NCI-H345 (cell line): ENCODE results near the gene HOXC9.
A peak's percentile ranks its signal among the peaks of the same experiment; 100 is the strongest.

ENCODE experiments used
- DNase-seq: peaks from one replicate; lab custom pipeline; 2025; lab: John Stamatoyannopoulos, UW

HOXC9 gene

DNA sequence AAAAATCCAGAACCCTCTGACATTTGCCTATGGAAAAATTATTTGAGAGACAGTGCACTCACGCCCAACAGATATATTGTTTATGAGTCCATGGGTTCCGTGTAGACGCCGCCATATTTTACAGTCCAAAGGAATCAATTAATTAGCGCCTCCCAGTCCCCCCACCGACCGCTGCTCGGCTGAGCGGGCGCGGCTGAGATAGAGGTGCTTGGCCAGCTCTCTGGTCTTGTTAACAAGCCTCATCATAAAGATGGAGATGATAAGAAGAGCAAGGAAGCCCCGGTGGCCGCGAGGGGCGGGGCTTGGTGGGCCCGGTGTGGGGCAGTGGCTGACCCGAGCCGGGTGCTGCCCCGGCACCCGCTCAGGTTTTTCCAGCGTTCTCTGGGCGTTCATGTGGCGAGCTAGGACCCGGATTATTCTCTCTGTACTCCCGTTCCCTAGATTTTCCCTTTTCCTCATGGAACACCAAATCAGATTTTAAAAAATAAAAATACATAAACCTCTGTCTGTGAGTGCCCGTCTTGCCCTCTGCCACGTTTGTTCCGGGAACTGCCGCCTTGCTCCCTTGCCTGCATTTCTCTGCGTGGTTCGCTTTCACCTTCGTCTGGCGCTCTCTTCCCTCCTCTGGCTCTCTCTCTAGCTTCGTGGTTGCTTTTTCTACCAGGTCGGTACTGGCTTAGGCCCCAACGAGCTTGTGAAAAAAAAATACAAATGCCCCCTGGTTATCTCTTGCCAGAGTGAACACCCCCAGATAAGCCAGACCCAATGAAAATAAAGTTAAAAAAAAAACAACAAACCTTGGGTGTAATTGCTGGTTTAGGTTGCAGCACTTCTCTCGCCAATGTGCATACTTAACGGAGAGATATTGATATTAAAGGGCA is 36.3 kb upstream of the HOXC9 start:
- no peak for DNase-seq

DNA sequence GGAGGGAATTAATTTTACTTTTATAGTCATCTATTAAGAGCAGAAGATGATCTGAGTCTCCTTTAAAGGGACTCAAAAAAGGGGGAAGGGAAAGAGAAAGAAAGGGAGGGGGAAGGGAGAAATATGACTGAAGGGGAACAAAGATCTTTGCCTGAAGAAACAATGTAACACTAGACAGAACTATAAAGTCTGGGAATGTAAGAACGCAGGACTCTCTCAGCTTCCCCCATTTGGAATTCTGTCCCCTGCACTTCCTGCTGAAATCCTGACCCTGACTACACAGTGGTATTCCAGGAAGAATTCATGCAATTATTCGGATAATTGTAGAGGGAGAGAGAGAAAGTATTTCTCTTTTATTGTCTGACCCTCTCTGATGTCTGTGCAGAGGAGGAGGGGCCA is 35.6 kb upstream of the HOXC9 start:
- DNase-seq: no peak

DNA sequence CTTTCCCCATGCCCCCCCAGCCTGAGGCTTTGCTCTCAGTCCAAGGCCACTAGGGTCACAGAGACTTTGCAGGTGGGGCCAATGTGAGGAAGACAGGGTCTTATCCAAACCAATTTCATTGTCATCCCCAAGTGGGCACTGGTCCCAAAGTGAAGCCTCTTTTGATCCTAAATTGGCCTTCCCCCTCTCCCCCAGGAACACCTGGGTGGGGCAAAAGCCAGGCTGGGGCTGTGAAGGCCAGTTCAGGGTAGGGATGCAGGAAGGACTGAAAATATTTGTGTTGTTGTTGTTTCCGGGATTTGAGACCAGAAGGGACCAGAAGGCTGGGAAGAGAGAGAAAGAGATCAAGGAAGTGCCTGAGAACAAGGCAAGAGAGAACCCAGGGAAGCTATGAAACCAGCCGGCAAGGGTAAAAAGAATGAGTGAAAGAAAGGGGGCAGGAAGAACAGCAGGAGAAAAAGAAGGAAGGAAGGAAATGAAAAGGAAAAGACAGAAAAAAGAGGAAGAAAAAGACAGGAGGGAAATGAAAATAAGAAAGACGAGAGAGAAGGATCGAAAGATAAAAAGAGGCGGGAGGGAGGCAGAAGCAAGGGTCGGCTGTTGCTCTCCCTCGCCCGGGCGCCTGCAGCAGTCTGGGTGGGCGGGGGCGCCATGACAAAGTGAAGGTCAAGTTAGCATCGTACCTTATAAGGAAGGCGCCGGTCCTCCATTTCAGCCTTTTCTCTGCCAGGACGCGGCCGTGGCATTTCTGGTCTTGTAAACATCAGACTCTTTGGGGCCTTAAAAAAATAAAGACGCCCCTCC is 34.5 kb upstream of the HOXC9 start:
- DNase-seq: no peak

DNA sequence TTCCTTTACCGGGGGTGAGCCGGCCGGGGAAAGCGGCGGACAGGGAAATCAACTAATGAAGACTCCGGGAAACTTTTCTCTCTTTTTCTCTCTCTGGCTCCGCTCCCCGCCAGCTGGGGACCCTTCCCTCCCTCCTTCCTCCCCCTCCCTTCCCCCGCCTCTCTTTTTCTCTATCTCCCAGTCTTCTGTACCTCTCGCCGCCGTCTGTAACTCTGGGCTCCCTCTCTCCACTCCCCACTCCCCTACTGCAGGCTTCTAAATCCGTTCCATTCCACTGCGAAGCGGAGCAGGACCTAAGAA is 33.9 kb upstream of the HOXC9 start:
- no peak for DNase-seq

DNA sequence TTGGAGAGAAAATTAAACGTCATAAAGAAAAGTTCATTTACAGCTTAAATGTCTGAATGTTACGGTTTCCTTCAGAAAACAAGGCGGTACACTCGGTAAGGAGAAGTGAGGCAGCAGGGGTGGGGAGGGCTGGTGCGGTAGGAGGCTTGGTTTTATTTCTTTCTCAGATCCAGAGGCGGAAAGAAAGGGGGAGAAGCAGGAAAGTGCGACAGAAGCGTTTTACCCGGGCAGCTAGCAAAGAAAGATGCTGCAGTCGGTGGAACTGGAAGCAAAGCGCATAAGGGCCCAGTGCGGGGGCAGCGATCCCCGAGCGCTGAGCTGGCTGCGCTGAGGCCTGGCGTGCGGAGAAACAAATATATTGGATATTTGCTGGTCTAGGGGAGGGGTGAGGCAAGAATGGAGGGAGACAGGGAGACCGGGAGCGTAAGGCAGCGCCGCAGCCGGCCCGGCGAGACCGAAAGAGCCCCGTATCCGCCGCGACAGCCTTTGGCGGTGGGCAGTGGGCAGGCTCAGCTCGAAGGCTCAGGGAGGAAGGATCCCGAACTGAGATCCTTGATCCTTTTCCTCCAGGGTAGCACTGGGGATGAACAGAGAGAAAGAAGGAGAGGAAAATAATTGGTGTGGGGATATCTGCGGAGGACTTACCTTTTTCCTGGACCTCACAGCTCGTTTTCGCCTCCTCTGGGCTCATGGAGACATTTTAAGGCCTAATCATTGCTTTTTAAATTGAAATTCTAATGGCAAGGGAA is 33.4 kb upstream of the HOXC9 start:
- DNase-seq: no peak

DNA sequence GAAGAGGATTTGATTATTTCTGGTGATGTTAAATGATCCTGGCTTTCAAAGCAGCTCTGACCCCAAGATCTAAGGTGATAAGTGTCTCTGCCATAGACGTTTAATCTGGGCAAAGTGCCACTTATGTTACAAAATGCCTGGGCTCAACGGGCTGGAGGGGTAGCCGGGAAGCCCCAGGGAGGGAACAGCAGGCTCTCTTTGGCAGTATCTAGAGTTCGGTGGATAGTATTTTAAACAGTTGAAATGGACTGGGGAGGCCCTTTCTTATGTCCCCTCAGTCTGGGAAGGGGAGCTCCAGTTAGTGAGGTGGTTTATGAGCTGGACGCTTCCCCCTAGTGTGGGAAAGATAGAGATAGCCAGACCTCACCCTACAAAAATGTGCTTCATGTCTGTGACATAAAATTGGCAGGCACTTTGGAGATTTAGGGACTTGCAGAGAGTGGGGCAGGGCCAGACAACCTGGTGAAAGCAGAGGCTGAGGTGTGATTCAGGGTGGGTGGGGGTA is 32.5 kb upstream of the HOXC9 start:
- DNase-seq: no peak

DNA sequence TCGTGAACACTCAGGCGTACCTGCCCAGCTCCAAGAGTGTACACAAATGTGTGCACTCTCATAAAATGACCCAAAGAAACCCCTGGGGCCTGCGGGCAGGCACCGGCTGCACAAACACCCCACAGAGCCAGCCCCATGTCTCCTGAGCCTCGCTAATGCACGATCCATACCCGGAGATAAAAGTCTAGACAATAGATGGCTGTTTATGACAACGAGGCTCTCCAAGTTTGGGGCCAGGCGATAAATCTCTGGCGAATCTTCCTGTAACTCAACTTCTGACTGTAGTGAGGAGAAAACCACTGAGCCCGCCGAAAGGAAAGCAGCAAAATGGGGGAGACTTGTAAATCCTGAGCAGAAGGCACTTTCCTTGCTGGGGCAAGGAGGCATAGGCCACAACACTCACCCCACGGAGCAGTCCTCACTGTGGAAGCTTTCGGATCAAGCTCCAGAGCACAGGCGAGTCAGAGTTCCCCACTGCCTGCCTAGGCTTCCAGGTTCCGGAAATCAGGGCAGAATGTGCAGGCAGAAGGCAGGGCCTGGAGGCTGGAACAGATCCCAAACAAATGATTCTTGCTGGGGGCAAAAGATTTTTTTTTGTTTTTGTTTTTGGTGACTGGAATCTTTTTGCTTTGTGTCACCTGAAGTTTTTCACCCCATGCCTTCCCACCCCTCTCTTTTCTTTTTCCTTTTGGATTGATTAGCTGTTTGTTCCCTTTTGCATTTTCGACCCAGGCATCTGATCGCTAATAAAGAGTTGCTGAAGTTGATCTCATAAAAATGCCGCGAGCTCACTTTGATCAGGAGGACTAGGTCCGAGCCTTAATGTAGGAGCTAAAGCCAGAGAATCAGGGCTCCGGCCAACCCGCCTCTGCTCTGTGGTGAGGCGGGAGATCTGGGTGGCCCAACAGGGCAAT is 31.5 kb upstream of the HOXC9 start:
- DNase-seq: no peak

DNA sequence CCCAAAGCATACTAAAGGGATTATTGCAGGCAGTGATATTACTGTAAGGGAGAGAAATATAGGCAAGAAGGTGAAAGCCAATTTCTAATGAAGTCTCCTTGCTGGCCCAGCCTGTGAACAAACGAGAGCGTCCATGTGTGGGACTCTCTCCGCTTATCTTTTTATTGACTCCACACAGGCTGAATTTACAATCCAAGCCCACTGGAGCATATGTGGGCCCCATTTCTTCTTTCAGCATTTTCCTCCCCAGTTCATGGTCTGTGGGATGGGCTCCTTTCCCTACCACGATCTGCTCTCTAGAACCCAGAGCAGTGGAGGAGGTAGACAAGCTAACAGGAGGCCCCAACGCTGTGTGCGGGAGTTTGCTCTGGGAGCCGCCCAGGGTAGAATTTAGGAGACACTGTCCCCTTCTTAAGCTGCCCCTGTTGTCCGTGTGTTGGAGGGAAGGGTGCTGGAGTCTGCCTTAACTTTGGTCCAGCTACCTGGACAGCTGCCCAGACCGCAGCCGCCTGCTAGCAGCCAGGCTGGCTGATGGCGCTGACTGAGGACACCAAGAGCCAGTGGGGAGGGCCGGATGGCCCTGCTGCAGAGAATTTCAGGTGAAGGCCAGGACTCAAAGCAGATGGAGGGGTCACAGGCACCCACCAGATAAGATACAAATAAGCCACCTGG is 30.2 kb upstream of the HOXC9 start:
- DNase-seq: no peak

DNA sequence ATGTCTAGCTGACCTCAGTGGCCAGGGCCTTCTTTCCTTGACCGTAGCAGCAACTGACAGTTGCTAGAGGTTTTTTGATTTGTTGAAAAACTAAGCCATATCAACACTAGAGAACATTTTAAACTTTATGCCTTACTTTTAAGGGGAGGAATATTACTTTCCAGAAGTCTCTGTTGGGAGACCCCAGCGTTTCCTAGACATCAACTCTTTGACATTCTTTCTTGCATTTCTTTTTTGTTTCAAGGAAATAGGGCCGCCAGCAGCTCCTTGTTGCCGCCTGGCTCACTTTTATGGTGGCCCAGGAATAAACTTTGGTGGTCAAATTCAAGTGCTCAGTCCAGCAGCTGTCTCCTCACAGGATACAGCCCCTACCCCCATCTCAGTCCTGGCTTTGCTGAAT is 29.5 kb upstream of the HOXC9 start:
- no peak for DNase-seq

DNA sequence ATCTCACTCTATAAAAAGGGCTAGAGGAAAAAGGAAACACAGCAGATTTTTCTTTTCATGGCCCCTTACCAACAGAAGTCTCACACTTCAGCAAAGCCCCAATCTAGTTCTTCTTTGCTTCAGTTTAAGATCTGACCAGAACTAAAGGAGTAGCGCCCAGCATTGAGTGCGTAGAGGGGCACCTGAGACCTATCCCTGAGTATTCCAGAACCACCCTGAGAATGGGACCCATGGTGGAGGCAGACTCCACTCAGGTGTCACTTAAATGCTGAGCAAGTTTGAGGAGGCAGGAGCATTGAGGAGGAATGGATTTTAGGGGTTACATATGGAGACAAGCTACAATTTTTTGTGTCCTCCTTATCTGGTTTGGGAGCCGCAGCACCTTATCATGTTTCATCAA is 28.8 kb upstream of the HOXC9 start:
- DNase-seq: no peak

DNA sequence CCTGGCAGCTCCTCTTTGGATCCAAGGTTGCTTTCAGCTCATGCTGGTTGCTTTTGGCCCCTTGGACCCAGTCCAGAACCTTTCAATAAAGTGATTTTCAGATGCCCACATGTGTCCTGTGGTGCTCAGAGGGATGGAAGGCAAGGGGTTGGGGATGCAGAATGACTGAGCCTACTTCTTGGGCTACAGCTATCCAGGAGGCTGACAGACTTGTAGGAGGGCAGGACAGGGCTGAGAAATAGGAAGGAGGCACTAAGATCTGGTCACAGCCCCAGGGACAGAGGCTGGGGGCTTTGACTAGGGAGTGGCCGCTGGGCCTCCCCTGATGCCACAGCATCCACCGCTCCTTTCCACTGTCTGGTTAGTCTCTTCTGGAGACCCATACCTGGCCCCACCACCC is 28.3 kb upstream of the HOXC9 start:
- DNase-seq: no peak

DNA sequence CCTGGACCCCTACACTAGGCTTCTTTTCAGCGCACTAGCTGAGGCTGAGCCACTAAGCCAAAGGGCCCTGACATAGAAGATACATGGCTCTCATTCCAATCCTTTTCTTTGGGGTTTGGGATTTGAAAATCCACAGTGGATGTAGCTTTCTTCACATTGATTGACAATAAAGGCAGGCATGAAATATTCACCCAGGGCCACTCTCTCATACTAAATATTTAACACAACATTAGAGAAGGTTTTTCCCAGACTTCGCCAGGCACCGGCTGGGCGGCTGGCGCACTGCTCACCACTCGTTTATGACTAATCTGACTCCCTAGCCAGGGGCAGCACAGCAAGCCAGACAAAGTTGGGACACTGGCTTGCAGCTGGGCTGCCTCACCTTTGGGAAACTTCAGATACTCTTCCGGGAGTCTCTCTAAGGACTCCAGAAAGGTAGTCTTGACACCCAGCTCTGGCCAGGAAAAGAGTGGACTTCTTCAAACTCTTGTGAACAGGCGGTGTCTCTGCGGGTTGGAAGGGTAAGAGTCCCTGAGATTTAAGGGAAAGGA is 27.7 kb upstream of the HOXC9 start:
- no peak for DNase-seq

DNA sequence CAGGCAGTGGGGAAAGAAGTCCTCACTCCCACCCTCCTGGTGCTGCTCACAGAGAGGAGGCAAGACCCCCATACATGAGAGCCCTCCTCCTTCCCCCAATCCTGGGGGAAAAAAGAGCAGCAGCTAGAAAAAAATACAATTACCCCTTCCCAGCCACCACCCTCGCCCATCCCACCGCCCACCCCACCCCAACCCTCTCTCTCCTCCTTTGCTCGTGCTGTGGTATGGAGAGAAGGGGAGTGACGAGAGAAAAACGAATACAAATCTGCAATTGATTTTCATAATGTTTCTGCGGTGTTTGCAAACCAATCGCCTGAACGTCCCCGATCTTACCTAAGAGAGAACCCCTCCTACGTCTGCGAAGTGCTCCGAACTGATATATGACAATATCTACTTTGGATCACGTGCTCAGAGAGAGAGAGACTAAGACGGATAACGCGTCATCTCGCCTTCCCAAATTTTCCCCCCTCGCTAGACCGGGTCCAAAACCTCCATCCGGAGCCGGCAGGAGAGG is 27.2 kb upstream of the HOXC9 start, which contains the start of gene HOXC11:
Gene HOXC11, plus strand, starts transcription at position 405 of the 514 bp plus-strand sequence. CDS start 116 bp downstream, outside the sequence.
- DNase-seq: no peak

DNA sequence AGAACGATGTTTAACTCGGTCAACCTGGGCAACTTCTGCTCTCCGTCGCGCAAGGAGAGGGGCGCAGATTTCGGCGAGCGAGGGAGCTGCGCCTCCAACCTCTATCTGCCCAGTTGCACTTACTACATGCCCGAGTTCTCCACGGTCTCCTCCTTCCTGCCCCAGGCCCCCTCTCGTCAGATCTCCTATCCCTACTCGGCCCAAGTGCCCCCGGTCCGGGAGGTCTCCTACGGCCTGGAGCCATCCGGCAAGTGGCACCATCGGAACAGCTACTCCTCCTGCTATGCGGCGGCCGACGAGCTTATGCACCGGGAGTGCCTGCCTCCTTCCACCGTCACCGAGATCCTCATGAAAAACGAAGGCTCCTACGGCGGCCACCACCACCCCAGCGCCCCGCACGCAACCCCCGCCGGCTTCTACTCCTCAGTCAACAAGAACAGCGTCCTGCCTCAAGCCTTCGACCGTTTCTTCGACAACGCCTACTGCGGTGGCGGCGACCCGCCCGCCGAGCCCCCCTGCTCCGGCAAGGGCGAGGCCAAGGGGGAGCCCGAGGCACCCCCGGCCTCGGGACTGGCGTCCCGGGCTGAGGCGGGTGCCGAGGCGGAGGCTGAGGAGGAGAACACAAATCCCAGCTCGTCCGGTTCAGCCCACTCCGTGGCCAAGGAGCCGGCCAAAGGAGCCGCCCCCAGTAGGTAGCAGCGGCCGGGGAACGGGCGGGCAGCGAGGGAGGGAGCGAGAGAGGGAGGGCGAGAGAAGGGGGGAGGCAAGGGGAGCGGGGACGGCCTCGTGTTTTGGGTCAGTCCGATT is 26.5 kb upstream of the HOXC9 start:
- DNase-seq: no peak

DNA sequence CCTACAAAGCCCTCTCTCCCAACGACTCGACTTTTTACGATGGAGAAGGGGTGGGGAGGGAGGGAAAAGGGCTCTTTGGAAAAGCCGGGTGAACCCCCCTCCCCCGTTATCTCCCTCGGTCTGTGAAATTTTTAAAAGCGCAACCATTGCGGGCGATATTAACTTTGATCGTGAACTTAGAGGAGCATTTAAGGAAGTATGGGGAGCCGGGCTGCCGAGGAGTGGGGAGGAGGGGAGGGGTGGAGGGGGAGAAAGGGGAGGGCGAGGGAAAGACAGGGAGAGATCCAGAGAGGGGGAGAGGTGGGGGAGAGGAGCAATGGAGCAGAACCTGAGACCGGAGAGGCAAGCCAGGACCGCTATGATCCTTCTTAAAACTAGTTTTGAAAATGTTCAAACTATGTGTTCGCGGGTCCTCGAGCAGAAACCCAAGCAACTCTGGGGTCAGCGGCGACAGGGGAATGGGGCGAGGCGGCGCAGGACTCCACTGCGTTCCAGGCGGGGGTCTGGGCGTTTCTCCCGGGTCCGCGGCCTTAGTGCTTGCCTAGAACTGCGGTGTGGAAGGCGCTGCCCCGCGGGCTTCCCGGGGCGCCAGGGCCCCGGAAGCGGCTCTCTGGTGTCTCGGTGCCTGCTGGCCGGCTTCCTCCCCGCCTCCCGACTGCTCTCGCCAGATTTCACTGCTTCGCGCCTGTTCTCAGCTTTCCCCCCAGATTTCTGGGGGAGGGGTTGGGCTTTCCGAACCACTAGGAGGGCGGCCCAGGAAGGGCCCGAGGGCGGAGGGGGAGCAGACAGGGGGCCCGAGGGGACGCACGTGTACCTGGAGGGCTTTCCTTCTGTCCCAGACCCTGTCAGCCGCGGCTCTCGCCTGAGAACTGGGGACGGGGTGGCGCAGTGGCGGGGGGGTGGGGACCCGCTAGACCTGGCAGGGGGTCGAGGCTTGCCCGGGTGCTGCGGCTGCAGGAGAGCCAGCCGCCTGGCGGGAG is 25.6 kb upstream of the HOXC9 start, which contains the start of gene HOTAIR:
Gene HOTAIR, minus strand, starts transcription at position 871 of the 980 bp plus-strand sequence.
- peak; percentile 18 for DNase-seq

DNA sequence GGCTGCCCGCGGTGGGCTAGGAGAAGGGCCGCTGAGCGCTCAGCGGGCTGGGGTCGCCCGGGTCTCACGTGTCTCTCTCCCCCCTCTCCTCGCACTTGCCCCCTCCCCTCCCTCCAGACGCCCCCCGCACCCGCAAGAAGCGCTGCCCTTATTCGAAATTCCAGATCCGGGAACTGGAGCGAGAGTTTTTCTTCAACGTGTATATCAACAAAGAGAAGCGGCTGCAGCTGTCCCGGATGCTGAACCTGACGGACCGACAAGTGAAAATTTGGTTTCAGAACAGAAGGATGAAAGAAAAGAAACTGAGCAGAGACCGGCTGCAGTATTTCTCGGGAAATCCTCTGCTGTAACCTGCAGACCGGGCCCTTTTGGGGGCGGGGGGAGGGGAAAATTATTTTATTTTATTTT is 24.9 kb upstream of the HOXC9 start:
- no peak for DNase-seq

DNA sequence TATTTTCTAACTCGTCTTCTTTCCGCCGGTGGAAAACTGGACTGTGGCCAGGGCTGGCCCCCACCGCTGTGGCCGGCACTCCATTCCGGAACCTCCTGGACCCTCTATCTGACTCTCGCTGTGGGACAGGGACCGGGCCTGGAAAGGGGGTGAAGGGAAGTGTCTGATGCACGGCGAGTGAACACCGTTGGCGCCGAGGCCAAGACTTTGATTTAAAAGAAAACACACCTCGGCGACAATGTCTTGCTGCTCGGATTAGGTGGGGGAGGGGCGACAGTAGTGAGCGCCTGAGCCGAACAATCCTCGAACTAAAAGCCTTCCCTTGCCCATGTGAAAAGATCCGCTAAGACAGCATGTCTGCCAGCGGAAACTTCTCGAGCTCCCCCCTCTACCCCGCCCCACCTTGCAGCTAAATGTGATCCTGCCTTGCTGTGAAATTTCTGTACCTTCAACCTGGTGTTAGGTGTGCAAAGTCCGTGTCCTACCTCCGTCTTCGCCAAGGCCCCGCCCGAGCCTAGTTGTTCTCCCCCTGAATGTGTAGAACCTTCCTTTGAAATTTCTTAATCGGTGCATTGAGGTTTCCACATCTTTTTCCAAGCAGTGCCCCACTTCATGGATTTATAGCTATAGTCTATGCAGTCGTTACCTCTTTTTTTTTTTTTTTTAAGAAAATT is 24.3 kb upstream of the HOXC9 start:
- DNase-seq: no peak
